Prostate gland (tissue), 2 donors: ENCODE measurements around the gene TAS2R8.

Experiments used
- CTCF ChIP-seq, 4 experiments: fragments of 200-600 bp in 2 of 4; fragments of 450-650 bp in 2 of 4; sonication (generic) in 2 of 4; IDR thresholded peaks; 1 replicate in 3 of 4; 2 replicates in 1 of 4; pipeline ENCODE4 v1.5.1; 2016 to 2019; ENCODE audit warnings: antibody characterized with exemption in 4 of 4, mild to moderate bottlenecking in 2 of 4, moderate library complexity in 2 of 4
- POLR2A ChIP-seq: fragments of 450-650 bp; IDR thresholded peaks from one replicate; pipeline ENCODE4 v1.6.1; 2016; ENCODE audit warnings: antibody characterized with exemption, mild to moderate bottlenecking

DNA sequence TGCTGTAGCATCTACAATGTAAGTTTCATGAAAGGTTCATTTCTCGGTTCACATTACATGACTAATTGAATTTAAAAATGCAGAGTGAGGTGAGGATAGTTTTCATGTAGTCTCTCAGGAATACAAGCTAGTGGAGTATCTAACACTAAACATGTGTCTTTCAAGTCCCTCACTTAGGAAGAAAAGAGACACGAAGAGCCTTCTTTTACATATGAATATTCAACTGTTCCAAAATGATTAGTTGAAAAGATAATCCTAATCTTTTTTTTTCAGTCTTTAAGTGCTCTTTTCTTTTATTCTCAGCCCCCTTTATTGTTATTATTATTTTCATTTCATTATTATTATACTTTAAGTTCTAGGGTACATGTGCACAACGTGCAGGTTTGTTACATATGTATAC, 31.4 kb upstream of the TAS2R8 start:
- TF ChIP-seq CTCF (IDR thresholded peaks at IDR 0.05) (no peak), POLR2A (no peak)
